Left hindlimb (tissue), 1 donor: ENCODE results near the gene PLSCR4.

Experiments used
- DNase-seq: peaks from one replicate; pipeline ENCODE4 v3.0.0-alpha.2; 2018

PLSCR4 gene

GRCh38 chr3:146189519-146190173, 61.3 kb downstream of the PLSCR4 start:
- DNase-seq = peak; percentile 19

- peak; percentile 28 for DNase-seq
Observed at GRCh38 chr3:146187334-146187950, 63.5 kb downstream of the PLSCR4 start.

GRCh38 chr3:146184241-146185015, 66.5 kb downstream of the PLSCR4 start:
- DNase-seq = no peak

GRCh38 chr3:146181216-146181615, 69.7 kb downstream of the PLSCR4 start:
- DNase-seq = no peak

- DNase-seq = no peak
Observed at GRCh38 chr3:146180376-146180775, 70.5 kb downstream of the PLSCR4 start.

- no peak for DNase-seq
Observed at GRCh38 chr3:146178006-146178689, 72.8 kb downstream of the PLSCR4 start.

- no peak for DNase-seq
Observed at GRCh38 chr3:146177519-146177918, 73.4 kb downstream of the PLSCR4 start.

- DNase-seq = no peak
Observed at GRCh38 chr3:146177072-146177471, 73.8 kb downstream of the PLSCR4 start.

- no peak for DNase-seq
Observed at GRCh38 chr3:146172586-146172985, 78.3 kb downstream of the PLSCR4 start.

GRCh38 chr3:146170591-146170990, 80.3 kb downstream of the PLSCR4 start:
- DNase-seq = no peak

GRCh38 chr3:146169891-146170290, 81.0 kb downstream of the PLSCR4 start:
- DNase-seq = no peak

- no peak for DNase-seq
Observed at GRCh38 chr3:146166826-146167225, 84.1 kb downstream of the PLSCR4 start.

GRCh38 chr3:146166415-146166821, 84.5 kb downstream of the PLSCR4 start:
- DNase-seq = no peak

GRCh38 chr3:146165877-146166276, 85.0 kb downstream of the PLSCR4 start:
- no peak for DNase-seq

- no peak for DNase-seq
Observed at GRCh38 chr3:146164971-146165769, 85.7 kb downstream of the PLSCR4 start.

- DNase-seq = no peak
Observed at GRCh38 chr3:146164506-146164905, 86.4 kb downstream of the PLSCR4 start.

GRCh38 chr3:146164071-146164470, 86.8 kb downstream of the PLSCR4 start:
- DNase-seq = no peak

GRCh38 chr3:146163584-146163983, 87.3 kb downstream of the PLSCR4 start:
- no peak for DNase-seq

- no peak for DNase-seq
Observed at GRCh38 chr3:146162561-146162960, 88.3 kb downstream of the PLSCR4 start.

GRCh38 chr3:146161663-146162002, 89.3 kb downstream of the PLSCR4 start:
- peak; percentile 84 for DNase-seq

- peak; percentile 93 for DNase-seq
Observed at GRCh38 chr3:146160964-146161662, 89.8 kb downstream of the PLSCR4 start, which contains the start of gene PLOD2. PLOD2 (minus strand) TSS chr3:146161184; CDS start chr3:146160989, 195 bp downstream.
